Measurements from ENCODE around the gene SPAG9.

Gene SPAG9

GRCh38 chr17:51044976-51045375 is 75.7 kb downstream of the SPAG9 start:
- no peak for DNase-seq (ENCODE audit: low read depth, low spot score)

GRCh38 chr17:51036084-51036483 is 84.6 kb downstream of the SPAG9 start:
- no peak for DNase-seq (ENCODE audit: low read depth, low spot score)

- no peak for DNase-seq (ENCODE audit: low read depth, low spot score)
These were observed 85.2 kb downstream of the SPAG9 start for GRCh38 chr17:51035431-51035830.

- DNase-seq (ENCODE audit: low read depth, low spot score): no peak
These were observed 85.9 kb downstream of the SPAG9 start for GRCh38 chr17:51034800-51035199.

GRCh38 chr17:51032850-51033249 is 87.8 kb downstream of the SPAG9 start:
- no peak for DNase-seq (ENCODE audit: low read depth, low spot score)

GRCh38 chr17:51029568-51030463 is 90.9 kb downstream of the SPAG9 start:
- DNase-seq (ENCODE audit: low read depth, low spot score): no peak

- DNase-seq (ENCODE audit: low read depth, low spot score): no peak
These were observed 91.5 kb downstream of the SPAG9 start for GRCh38 chr17:51029142-51029541.

GRCh38 chr17:51028176-51028863 is 92.3 kb downstream of the SPAG9 start:
- DNase-seq (ENCODE audit: low read depth, low spot score): no peak

- DNase-seq (ENCODE audit: low read depth, low spot score): no peak
These were observed 102.1 kb downstream of the SPAG9 start for GRCh38 chr17:51018541-51018940.

GRCh38 chr17:51017270-51017669 is 103.4 kb downstream of the SPAG9 start:
- no peak for DNase-seq (ENCODE audit: low read depth, low spot score)

- DNase-seq (ENCODE audit: low read depth, low spot score): no peak
These were observed 104.6 kb downstream of the SPAG9 start for GRCh38 chr17:51016099-51016498.

- DNase-seq (ENCODE audit: low read depth, low spot score): no peak
These were observed 105.5 kb downstream of the SPAG9 start for GRCh38 chr17:51015145-51015558.

GRCh38 chr17:51014129-51014528 is 106.5 kb downstream of the SPAG9 start:
- no peak for DNase-seq (ENCODE audit: low read depth, low spot score)

GRCh38 chr17:51013322-51013721 is 107.3 kb downstream of the SPAG9 start:
- no peak for DNase-seq (ENCODE audit: low read depth, low spot score)

GRCh38 chr17:51012538-51012937 is 108.1 kb downstream of the SPAG9 start:
- DNase-seq (ENCODE audit: low read depth, low spot score): no peak

- no peak for DNase-seq (ENCODE audit: low read depth, low spot score)
These were observed 110.4 kb downstream of the SPAG9 start for GRCh38 chr17:51010173-51010675.

GRCh38 chr17:51006601-51007000 is 114.1 kb downstream of the SPAG9 start:
- no peak for DNase-seq (ENCODE audit: low read depth, low spot score)

- no peak for DNase-seq (ENCODE audit: low read depth, low spot score)
These were observed 114.9 kb downstream of the SPAG9 start for GRCh38 chr17:51005768-51006167.

- DNase-seq (ENCODE audit: low read depth, low spot score): no peak
These were observed 116.4 kb downstream of the SPAG9 start for GRCh38 chr17:51004249-51004648.

GRCh38 chr17:51000835-51001638 is 119.6 kb downstream of the SPAG9 start:
- peak; percentile 9 for DNase-seq (ENCODE audit: low read depth, low spot score)

GRCh38 chr17:50995668-50996067 is 125.0 kb downstream of the SPAG9 start:
- no peak for DNase-seq (ENCODE audit: low read depth, low spot score)

- DNase-seq (ENCODE audit: low read depth, low spot score): no peak
These were observed 127.1 kb downstream of the SPAG9 start for GRCh38 chr17:50993544-50993943.

Data from iPS DF 19.7 (cell line).